GM12892 (cell line): ENCODE measurements around the gene LRRC10.

ENCODE experiments used
- POLR2A ChIP-seq: IDR thresholded peaks from 2 replicates; pipeline ENCODE4 v1.6.1; 2011; ENCODE audit warnings: low read depth, low read length, control low read depth
- POLR2AphosphoS5 ChIP-seq: IDR thresholded peaks from 2 replicates; pipeline ENCODE4 v1.6.1; 2011; ENCODE audit warnings: low read depth, low read length, control low read depth
- TAF1 ChIP-seq: IDR thresholded peaks from 2 replicates; pipeline ENCODE4 v1.6.1; 2011; ENCODE audit warnings: low read depth, mild to moderate bottlenecking, control low read depth, low read length, borderline replicate concordance

DNA sequence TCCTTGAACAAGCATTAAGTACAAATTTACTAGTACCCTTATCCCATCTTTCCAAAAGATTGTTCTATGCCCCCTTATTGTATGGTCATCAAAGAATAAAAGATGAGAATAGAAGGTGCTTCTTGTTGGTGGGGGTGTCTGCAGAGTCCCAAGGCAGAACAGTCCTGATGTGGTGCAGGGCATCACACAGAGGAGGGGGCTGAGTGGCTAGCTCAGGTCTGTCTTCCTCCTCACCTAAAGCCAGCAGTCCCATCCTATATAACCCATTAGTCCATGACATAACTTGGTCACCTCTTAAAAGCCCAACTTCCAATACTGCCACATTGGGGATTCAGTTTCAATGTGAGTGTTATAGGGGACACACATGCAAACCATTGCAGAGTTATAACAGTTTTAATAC is 9.9 kb downstream of the LRRC10 start:
- TF ChIP-seq POLR2A (no peak), POLR2AphosphoS5 (no peak), TAF1 (no peak)
